Measurements from ENCODE around the gene THSD4.

Gene THSD4

DNA sequence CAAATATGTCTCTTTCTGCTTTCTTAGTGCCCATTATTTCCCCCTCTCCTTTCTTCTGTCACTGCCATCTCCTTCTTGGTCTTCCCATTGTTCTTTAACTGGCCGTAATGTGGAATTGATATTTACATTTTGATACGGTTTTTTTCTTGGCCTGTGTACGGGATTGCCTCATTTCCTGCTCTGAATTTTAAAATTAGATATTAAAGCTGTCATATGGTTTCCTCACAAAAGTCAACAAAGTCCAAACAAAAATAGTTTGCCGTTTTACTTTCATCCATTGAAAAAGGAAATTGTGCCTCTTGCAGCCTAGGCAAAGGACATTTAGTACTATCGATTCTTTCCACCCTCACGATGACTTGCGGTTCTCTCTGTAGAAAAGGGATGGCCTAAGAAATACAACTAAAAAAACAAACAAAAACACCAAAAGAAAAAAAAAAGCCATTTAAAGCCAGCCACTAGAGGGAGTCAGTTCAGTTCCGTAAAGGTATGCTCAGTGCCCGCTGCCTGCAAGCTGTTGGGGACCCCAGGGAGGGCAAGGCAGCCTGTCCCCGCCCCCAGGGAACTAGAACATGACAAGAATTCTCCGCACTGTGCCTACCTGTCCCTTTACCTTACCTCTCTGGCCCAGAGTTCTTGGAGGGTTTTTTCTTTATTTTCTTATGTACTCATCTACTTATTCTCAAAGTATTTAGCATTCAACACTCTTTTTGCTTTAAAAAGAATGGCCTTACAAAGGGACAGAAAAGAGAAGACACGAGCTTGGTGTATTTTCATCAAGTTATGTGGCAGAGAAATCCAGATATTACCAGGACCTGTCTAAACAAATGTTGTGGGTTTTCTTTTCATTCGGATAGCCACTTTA lies 665.1 kb downstream of the THSD4 start:
- DNase-seq: no peak

DNA sequence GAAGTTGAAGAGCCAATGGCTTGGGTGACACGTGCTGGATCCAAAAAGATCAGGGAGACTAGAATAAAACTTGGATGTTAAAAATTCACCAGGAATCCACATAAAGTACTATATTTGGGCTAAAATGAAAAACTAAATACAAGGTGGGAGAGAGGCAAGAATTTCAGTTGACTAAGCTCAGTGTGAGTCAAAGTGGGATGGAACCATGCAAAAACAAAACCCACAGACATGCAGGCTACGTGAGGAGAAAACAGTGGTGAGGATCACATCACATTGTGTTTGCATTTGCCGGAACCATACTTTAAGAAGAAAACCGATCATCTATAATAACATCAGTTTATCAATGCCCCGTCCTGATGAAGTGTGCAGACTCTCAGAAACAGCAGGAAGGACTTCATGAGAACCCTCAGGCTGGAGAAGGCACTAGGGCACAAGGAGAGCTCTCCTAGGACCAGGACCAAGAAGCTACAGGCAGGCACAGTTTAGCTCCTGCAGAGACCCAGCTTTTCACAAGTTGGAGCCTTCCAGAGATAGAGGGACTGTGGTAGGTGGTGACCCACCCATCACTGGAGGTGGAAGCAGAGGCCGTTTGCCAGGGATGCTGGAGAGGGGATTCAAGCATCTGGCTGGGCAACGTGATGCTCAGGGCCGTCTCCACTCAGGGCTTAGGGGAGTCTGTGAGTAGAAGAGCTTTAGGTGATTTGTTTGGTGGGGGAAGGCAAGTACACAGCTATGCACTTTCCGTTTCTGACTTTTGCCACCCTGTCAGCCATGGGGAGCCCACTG lies 666.1 kb downstream of the THSD4 start:
- DNase-seq: no peak

DNA sequence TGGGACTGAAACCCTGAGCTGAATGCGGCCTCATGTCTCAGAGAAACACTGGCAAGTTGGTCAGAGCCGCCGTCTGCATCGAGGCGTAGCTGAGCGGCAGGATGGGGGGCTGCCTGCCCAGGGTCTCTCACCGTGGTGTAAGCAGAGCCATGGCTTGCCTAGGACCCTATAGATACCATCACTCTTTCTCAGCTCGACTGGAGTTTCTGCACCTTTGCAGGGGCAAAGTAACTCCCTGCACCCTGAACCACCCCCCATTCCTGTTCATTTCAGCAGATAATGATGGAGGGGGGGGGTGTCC lies 666.6 kb downstream of the THSD4 start:
- DNase-seq: no peak

DNA sequence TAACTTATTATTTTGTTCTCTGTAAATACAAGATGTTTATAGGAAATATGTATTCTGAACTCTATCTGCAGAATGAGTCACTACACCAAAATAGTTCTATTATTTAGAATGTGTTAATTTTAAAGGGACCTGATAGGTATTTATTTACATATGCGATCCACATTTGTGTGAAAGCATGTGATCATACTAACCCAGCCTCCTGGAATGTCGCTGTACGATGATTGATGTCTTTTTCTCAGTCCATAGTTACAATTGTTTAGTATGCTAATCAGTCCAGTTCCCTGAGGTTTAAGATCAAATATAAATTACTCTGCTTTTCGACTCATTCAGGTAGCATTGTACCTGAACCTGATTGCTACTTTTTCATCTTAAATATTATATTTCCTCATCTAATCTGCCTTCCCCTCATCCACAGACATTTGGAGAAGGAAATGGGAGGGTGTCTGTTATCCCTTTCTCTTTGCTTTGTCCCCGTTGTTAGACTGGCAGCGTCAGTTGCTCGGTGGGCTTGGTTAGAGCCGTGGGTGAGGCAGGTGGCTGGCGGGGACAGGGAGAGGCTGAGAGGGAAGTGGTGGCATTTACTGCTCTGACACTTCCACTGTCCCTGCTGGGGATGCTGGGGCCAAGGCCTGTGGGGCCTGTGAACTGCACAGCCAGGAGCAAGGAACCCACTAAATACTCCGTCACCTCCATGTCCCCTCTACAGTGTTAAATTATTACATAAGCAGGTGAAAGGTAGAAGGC lies 667.3 kb downstream of the THSD4 start:
- DNase-seq: no peak

DNA sequence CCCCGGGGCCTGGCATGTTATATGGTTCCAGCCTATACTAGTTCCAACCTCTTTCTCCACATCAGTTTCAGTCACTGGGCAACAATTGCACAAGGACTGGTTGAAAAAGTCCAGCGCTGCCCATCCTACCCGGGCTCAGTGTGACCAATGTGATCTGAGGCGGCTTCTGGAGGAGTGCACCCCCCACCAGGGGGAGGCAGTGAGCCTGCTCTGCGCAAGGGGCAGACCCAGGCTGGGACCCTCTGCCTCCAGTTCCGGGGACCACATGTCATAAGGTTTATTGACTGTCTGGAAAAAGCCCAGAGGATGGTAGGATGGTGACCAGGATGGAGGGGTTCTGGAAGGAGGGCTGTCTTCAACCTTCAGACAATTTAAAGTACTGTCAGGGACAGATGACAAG lies 669.4 kb downstream of the THSD4 start:
- no peak for DNase-seq

DNA sequence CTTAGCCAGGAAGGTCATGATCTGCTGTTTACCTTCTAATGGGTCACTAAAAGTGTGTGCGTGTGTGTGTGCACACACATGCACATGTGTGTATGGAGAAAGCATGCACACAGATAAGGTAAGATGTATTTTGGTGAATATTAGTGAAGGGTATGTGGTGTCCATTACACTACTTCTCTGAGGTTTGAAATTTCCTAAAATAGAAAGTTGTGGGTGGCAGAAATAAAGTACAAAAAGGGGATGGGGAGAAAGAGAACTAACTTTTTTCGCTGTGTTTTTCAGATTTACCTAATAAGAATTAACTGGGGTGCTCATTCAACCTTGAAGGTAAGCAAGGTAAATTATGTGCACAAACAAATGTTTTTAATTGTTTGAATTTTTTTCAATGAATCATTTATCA lies 670.7 kb downstream of the THSD4 start:
- DNase-seq: no peak

DNA sequence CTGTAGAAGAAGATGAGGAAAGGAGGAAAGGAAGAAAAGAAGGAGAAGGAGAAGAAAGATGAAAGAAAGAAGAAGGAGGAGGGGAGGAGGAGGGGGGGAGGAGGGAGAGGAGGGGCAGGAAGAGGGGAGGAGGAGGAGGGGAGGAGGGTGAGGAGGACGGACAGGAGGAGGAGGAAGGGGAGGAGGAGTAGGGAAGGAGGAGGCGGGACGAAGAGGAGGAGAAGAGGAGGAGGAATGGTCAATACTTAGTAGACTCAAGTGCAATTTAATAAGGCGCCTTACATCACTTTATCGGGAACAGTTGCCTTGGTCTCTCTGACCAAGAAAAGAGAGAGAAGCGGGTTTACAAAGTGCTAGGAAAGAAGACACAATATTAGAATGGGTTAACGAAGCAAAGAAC lies 671.4 kb downstream of the THSD4 start:
- no peak for DNase-seq

DNA sequence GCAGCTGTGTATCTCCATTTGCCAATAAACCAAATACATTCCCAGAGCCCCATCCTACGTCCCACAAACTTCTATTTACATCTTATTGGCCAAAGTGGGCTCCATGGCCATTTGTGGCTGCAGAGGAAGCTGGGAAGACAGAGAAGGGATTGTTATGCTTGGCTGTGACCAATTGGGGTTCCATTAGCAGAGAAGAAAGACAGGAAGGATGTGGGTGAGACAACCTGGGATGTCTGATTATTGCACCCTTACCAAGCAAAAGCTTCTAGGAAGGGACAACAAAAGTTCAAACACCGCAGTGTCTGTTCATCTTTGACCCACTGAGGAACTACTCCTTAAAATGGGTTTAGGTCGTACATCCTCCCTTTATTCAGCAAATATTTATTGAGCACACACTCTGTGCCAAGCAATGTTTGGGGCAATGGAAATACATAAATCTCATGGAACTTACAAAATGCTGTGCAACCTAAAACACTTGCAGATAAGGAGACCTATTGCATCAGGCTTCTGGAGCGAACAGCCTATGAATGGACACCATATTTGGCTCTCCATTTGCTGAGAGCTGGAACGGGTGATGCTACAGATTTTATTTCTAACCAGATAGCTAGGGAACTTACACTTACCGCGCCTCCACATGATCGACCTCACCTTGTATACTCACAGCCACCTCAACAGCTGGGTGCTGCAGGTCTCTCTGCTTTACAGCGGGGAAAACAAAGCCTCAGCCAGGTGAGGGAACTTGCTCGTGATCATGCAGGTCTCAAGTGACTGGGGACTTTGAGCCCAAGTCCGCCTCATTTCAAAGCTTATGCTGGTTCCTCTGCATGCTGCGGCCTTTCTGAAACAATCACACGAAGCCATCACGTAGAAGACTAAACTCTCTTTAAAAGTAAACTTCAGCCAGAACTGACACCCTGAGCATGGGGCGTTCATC lies 673.6 kb downstream of the THSD4 start:
- no peak for DNase-seq

DNA sequence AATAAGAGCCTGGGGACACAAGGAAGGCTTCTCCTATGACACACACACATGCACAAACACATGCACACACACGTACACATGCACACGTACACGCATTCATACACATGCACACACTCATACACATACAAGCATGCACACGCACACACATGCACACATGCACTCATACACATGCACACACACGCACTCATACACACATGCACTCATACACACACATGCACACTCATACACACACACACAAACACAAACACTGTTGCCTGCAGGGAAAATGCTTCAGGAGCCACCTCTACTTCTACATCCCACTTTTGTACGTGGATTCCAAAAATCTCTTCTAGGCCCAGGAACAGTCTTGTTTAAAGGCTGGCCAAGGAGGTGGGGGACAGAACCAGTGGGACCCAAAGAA lies 674.3 kb downstream of the THSD4 start:
- DNase-seq: no peak

DNA sequence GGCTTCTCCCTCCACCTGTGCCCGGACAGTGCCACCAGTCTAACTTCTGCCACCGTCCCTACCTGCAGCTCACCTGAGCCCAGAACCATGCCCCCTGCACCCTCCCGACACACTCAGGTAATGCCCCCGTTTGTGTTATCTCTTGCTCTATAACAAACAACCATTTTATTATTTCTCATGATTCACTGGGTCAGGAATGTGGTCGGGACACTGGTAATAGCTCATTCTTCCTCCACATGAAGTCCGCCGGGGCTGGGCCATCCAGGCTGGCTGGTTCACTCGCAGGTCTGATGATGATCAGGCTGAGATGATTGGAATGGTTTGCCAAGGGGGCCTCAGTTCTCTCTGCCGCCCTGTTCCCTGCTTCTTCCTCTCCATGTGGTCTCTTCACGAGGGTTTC lies 674.8 kb downstream of the THSD4 start:
- no peak for DNase-seq

DNA sequence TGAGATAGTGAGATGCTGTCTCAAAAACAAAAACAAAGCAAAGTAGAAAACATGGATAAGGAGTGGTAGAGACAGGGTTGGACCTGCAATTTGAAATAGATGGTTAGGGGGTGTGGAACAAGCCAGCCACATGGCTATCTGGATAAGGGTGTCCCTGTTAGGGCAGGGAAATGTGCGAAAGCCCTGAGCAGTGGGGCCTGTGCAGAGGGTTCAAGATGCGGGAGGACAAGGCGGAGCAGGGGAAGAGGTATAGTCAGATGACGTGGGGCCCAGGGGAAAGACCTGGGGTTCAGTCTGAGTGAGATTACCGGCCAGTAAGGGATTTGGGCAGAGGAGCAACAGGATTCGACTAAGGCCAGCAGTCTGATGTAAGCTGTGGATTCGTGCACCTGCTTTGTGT lies 676.7 kb downstream of the THSD4 start:
- DNase-seq: no peak

DNA sequence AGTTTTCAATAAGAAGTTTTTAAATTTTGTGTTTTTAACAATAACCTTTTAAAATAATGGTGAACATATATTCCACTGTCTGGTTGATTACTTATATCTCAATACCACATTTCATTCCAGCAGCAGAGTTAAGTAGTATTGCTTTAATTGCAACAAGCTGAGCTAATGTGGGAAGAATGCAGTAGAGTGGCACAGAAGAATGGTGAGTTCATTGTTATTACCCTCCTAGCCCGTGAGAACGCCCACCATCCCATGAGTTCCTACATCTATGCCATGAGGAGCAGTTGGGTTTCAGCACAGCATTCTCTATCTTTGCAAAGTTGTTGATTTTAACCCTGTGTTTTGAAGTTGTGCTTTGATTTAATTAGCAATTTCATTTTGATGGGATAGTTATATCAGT lies 677.2 kb downstream of the THSD4 start:
- DNase-seq: no peak

DNA sequence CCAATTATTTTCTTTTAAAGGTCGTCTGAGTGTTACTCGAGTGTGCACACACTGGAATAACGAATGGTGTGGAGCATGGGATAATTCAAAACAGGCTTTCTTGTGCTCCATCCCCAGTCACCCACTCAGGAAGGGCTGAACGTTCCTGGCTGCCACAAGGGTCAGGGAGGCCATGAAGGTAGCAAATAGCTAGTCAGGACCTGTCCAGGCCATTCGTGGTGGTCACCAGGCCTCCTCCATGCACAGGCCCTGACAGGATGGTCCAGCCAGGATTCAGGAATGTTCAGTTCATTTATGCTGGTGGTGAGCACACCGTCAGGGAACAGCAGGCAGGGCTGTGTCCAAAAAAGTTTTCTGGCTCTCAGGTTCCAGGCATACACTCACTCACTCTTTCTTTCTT lies 683.4 kb downstream of the THSD4 start:
- no peak for DNase-seq

DNA sequence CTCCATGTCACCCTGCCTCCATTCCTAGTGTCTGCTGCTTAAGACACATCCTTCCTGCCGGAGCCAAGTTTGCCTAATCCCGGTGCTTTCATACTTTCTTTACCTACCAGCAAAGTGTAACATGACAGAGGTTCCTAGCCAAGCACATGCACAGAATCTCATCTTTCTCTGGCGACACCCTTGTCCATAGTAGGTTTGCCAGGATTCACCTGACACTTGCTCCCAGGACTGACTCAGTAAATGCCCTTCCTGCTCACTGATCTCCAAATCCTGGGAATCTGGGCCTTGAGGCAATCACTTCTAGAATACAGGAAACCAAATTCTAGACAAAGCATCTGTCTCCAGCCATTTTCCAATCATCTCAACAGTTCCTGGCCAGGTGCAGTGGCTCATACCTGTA lies 684.9 kb downstream of the THSD4 start:
- DNase-seq: no peak

DNA sequence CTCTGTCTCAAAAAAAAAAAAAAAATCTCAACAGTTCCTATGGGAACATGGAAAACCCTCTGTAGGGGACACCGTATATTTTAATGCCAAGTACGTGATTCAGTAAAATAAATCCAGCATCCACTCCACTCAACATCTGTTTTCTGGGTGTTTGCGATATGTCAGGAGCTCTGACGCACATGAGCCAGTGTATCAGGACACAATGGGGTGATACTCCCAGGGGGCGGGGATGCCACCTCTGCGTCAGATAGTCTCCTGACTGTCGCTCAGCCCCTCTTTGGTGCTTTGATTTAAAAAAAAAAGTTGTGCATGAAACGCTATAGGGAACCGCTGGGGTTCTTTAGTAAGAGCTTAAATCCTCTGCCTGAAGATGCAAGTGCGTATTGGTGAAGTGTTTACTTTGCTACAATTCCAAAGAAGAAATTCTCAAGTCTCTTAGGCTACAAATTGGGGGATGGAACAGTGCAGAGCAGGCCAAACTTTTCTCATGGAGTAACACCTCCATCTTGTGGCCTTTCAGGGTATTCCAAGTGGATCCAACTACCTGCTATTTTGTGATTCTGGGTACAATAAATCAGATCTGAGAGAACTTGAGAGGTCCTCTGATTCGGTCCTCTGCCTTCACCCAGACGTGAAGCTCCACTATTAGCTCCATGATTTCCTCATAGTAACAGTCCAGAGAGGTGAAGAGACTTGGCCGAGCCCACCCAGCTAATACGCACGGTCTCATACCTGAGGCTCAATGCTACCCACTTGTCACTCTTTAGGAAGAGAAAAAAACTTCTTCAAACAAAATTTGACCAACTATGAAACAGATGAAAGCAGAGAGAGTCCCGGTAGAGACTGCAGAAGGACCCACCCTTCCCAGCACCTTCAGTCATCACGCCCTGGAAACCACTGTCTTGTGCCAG lies 685.8 kb downstream of the THSD4 start:
- DNase-seq: peak; percentile 18

DNA sequence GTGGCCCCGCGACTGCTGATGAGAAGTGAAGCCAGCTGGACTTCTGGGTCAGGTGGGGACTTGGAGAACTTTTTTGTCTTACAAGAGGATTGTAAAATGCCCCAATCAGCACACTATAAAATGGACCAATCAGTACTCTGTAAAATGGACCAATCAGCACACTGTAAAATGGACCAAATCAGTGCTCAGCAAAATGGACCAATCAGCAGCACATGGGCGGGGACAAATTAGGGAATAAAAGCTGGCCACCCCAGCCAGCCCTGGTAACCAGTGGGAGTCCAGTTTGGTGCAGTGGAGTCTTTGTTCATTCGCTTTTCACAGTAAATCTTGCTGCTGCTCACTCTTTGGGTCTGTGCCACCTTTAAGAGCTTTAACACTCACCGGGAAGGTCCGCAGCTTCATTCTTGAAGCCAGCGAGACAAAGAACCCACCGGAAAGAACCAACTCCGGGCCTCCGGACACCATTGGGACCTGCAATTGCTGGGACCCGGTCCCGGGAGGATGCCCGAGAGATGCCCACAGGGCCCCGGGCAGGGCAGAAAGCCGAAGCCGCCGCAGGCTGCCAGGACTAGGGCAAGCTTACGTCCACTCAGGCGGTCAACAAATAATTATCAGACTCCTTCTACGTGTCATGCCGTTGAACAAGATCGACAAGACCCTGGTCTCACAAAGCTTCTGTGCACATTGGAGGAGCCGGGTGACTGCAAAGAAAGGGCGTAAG lies 686.8 kb downstream of the THSD4 start:
- no peak for DNase-seq

DNA sequence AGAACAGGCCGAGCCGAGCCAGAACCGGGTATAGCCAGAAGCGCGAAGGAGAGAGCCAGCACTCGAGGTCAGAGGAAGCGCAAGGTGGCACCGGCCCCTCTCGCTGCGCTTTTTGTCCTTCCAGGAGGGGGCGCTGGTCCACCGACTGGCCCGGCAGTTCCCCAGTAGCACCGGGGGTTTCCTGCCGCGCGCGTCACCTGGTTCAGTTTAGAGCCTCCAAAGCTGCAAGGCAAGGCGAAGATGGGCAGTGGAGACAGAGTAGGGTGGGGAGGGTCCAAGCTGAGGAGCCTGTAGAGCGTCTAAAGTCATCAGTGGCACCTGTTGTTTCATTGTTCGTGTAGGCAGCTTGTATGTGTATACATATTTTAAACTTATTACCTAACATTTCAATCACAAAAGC lies 687.5 kb downstream of the THSD4 start:
- no peak for DNase-seq

DNA sequence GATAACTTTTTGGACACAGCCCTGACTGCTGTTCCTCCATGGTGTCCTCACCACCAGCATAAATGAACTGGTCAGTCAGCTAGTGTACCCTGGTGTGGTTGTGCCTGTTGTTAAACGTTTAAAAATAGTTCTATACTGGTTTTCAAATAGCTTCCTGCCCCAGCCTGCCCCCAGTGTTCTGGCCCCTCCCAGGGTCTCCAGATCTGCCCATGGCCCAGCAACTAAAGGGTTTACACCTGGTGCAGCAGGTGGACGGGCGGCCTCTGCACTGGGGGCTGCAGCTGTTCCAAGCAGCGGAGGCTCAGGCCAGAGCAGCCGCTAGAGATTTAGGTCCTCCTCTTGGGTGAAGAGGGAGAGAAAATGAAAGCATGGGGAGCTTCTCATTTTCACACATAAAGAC lies 689.0 kb downstream of the THSD4 start:
- DNase-seq: no peak

DNA sequence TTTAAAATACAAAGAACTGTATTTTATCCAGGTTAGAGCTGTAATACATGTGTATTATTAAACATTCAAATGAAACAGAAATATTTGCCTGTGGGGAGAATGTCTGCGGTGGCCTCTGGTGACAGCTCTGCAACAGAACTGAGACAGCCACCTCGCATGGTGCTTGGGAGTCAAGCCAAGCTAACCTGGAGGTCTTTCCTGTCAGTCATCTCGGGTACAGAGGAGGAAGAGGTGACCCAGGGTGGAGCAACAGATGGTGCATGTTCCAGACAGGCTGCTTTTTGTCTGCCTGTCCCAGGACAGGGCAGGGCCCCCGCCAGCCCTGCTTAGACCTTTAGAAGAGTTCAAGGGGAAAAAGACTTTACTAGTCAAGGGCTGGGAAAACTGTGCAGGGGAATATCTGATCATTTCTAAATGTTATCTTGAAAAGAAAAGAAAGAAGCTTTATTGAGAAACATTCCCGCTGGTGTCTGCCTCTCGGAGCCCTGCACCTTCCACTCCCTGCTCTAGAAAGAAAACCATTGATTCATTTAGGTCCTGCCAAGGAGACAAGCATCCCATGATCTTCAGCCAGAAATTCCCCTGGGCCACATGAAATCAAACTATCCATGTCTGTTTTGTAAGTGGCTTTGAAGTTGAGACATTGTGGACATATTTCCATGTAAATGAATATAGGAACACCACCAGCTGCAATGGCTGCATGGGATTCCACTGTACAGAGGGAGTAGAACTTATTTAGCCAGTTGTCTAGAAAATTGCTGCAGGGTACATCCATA lies 689.6 kb downstream of the THSD4 start:
- DNase-seq: no peak

DNA sequence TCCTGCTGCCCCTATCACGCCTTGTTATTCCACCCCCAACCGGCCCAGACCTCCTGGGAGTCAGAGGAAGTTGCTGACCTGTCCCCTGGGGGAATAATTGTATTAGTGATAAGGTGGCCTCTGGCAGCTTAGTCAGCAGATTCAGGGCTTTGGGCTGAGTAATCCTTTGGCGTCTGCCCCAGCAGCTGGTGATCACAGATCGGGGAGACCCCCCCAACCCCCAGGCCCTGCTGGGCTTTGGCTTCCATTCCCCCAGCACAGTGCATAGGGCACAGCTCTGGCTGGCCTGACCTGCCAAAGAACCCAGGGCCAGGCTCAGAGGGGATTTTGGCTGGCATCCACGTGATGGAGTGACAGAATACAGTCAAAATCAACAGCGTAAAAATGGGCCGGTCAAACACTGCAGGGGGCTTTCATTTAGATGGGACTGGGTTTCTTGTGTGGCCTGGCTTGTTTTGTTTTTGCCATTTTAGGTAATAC lies 691.2 kb downstream of the THSD4 start:
- DNase-seq: no peak
